Activated naive CD8-positive, alpha-beta T cell treated with anti-CD3 and anti-CD28 coated beads, Interleukin-2, amount 50 U/mL, for 16 hours (primary cell): ENCODE results near the gene PLXNA4.
"Not testable (repeated sequence)": the region's sequence is repeated elsewhere in the genome, so short reads cannot be mapped to it uniquely, and the experiment has no call there.

Experiments used
- DNase-seq: peaks from one replicate; pipeline ENCODE4 v3.0.0-alpha.2; 2020; ENCODE audit warnings: low read depth, low spot score

PLXNA4 gene

GRCh38 chr7:132390049-132390448 lies 186.2 kb downstream of the PLXNA4 start:
- DNase-seq = not testable (repeated sequence)

GRCh38 chr7:132388688-132389087 lies 187.6 kb downstream of the PLXNA4 start:
- DNase-seq = no peak

DNA sequence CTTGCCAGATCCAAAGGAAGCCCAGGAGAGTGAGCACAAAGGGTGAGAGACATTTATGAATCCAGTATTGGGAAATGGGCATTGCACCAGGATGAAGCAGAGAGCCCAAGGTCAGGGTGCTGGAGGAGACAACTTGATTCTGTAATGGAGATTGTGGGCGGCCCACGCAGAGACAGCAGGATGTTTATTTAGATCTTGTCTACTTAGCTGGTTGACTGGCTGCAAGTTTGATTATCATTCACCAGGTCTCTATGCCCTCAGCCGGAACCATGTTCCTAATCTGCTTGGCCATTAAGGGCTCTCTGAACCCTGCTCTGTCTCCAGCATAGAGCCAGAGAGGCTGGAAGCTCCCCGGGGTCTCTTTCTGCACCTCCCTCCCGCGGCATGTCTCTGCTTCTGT lies 188.7 kb downstream of the PLXNA4 start:
- no peak for DNase-seq

GRCh38 chr7:132386201-132386681 lies 190.0 kb downstream of the PLXNA4 start:
- no peak for DNase-seq

DNA sequence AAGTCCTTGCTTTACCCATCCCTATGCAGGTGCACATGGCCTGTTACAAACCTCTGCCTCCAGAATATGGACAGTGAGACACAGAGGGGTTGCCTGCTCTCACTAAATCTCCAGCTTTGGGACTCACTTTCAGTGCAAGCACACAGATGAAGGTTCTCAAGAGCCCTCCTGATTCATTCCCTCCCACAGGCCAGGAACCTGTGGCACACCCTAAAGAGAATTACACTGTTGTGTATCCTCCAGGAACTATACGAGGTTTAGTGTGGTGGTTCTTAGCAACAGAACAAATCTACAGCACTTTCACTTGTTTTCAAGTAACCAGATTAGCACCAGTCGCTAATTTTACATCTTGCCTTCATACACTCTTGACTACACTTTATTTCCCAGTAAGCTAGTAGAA lies 192.3 kb downstream of the PLXNA4 start:
- no peak for DNase-seq

DNA sequence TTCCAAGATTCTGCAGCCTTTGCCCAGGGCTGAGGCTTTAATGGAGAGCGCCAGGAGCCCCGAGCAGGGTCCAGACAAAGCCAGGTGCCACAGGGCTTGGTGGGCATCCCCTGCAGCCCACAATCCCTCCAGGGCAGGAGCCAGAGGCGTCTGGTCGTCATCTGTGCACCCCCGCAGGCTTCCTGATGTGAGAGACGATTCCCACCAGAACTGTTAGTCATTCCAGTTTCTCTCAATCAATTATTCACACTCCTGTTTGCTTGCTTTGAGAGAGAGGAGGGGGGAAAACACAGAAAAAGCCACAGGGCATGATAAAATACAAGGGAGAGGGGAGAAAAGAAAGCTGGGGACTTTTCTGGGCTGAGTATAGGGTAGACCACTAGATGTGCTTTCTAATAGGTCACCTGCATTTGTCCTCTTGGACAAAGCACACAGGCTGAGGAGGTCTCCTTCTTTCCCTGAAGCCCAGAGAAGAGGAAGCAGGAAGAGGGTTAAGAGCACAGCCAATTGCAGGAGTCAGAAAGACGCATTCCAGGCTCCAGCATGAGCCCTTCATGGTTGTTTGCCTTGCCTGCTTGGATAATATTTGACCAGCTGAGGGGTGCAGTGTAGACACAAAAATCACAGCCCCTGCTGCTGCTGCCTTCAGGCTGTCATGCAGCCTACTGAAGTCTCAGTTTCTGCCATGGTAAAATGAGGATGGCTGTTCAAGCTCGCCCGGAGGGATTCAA lies 194.4 kb downstream of the PLXNA4 start:
- no peak for DNase-seq

GRCh38 chr7:132380059-132380458 lies 196.2 kb downstream of the PLXNA4 start:
- DNase-seq = no peak

GRCh38 chr7:132379292-132379691 lies 197.0 kb downstream of the PLXNA4 start:
- DNase-seq = no peak

DNA sequence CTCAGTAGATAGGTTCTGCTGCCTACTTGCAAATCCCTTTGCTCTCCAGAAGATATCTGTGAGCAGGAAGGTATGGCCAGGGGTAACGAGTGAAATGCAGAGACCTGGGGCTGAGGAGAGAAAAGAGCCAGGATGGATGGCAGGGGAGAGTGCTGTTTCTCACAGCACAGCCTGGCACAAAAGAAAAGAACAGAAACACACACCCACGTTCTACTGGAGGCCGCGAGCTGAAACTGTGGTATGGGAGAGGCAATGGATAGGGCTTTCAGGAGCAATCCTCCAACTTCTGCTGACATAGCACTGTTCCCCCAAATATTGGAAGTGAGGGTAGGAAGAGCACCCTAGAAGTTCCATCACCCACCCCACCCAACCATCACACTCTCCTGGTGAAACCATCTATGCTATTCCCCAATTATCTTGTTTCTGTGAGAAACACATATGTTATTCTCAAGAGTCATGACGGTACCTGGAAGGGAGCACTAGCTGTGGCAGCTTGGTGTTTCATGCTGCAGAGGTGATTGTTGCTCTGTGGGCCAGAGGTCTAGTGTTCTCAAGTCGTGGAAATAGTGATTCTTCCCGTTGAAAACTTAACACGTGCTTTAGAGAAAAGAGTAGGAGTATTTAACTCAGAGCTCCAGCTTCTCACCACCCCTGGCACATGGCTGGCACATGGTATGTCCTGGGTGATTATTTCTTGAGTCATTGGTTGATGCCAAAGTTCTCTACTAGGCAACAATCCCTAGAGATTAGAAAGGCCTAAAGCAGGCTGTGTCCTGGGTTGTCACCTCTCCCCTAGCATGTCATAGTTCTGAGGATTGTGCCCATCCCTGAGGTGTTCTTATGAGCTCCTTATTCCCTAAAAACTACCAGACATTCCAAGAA lies 198.3 kb downstream of the PLXNA4 start:
- DNase-seq = no peak

DNA sequence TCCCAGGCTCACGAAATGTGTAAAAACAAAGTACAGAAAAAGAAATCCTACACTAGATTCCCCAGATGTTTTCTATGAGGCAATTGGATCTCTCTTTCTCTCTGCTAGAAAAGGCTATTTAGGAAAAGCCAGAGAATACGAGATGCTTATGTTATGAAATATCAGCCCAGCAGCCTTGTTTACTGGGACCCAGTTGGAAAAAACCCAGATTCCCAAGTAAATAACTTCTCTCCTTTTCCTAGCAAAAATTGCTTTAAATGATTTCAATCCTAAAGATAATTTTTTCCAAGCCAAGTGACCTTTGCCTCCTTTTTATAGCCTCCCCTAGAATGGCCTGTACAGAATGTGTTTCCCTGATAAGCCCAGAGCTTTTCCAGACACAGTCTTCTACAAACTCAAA lies 199.3 kb downstream of the PLXNA4 start:
- no peak for DNase-seq

DNA sequence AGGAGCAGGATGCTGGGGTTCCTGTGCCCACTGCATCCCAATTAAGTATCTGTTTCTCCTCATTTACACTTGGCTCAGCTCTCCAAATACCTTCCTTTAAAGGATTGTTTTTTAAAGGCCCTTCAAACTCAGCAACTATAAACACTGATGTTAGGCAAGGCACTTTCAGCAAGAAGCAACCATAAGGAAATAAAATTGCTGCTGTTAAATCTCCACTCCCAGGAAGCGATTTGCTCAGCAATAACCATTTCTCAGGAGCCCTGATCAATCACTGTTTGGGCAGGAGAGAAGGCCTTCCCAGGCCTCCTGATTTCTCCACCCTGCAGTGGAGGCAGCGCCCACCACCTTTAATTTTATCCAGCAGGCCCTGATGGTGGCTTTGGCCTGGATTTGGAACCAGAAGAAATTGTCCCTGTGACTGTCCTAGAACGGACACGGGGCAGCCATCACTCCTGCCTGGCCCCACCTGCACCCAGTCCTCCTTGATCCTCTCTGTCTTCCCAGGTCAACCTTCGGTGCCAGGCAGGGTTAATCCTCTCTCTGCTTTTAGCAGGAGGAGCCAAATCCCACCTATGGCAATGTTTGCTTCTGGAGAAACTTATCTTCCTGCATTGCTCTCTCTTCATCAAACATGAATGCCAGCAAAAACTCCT lies 199.8 kb downstream of the PLXNA4 start:
- no peak for DNase-seq

DNA sequence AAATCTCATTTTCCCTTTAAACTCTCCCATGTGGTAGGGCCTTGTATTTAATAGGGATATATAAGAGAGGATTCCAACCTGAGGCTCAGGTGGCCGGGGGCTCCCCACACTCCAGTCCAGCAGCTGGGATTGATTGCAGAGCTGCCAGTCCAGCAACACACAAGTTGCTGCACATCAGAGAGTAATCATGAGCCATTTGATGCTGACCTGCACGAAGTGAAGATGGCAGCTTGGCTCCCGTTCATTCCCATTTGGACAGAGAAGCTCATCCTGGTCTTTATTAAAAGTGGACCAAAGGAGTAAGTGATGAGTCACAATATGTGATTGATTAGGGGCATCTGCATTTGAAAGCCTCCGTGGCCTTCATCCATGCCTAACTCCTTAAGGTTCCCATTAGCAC lies 202.4 kb downstream of the PLXNA4 start:
- no peak for DNase-seq

DNA sequence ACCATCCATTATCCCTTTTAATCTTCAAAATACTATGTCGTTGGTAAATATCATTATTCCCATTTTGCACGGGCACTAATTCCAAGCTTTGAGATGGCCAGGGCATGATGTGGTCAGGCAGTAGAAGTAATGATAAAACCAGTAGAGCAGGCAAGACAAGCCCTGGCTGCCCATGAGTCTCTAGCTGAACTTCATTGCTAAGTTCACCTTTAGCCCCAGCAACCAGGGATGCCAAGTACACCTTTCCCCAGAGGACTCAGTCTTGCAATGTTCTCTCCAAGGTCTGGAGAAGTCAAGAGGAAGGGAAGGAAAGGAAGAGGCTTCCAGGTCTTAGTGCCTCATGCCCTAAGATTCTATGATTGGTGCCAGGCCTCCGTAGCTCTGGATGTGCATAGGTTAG lies 203.2 kb downstream of the PLXNA4 start:
- no peak for DNase-seq

- no peak for DNase-seq
These were observed 204.3 kb downstream of the PLXNA4 start for GRCh38 chr7:132371948-132372347.

DNA sequence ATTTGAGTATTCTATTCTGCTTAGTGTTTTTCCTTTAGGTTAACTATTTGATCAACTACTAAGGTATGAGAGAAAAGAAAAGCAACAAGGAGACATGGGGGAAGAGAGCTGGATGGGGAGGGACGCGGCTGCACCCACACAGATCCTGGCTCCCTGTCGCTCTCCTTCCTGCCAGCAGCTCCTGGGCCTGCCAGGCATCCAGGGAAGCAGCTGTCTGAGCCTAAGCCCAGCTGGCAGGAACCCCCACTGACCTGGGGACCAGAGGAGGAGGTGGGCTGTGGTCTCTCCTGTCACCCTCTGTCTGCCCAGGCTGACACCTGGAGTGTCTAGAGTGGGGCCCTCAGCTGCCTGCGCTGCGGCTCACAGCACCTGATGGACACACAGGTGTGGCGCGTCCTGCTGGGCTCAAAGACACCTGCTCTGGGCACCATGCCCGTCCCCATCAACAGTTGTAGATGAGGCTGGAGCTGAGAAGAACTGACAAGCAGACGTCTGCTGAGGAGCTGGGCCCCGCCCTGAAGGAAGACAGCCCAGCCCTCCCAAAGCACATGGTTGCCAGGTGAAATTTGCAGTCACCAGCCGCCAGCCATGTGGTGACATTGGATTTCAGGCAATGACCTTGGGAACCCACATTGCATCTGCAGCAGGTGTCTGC lies 207.9 kb downstream of the PLXNA4 start:
- no peak for DNase-seq

DNA sequence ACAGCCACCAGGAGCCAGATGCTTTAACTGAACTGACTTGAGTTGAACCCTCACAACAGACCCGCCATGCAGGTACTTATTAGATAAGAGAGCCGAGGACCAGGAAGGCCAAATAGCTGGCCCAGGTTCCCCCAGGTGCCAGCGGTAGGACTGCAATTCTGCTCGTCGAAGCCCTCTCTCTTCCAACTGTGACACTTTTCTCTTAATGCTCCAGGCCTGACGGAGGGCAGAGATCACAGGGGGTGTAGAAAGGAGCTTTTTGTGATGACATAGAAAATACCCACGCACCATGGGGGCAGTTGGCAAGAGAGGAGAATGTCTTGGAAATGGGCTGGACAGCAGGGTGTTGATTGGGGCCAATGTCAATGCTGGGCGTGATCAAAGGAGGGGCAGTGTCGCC lies 208.5 kb downstream of the PLXNA4 start:
- no peak for DNase-seq

DNA sequence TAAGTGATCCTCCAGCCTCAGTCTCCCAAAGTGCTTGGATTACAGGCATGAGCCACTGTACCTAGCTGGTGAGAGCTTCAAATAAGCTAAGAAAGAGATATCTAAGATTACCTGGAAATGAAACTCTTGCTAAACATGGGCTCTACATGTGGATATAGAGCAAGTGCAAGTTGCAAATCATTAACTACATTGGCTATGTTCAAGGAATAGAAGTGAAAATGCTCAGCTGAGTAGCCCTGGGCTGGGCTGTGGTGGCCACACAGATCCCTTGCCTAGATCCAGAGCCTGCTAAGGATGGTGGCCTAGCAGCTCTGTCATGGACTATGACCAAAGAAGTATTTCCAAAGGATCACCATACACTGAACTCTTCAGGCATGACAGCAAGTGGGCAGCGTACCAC lies 209.3 kb downstream of the PLXNA4 start:
- no peak for DNase-seq

DNA sequence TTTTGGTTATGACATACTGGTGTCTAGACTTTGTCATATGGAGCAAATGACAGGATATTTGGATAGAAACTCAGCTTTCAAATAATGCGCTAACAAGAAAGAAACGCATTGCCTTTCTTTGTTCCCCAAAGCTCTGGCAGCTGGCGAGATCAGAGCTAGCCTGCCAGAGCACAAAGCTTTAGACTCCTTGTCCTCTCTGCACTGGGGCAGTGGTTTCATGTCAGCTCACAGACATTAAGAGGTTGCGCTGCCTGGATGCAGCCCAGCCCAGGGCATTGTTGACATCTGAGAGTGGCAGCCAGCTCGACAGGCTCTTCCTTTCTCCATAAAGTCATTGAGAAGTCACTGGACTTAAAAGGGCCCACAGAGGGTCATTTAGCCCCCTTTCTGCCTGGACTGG lies 212.0 kb downstream of the PLXNA4 start:
- DNase-seq = no peak

DNA sequence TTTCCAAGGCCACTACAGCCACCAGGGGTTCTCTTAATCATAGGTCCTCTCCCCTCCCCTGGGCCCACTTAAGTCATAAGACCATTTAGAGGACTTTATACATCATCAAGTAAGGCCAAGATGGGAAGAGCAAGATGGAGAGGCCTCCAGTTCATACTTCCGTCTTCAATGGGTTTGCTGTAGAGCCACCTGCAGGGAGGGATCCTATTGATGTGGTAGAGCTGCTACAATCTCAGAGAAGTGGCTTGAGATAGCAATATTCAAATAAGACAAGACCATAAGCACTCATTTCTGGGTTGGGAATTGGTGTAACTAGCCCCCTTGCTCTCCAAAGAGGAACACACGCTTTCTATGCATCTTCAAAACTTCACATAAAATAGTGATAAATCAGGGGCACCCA lies 214.2 kb downstream of the PLXNA4 start:
- DNase-seq = no peak

DNA sequence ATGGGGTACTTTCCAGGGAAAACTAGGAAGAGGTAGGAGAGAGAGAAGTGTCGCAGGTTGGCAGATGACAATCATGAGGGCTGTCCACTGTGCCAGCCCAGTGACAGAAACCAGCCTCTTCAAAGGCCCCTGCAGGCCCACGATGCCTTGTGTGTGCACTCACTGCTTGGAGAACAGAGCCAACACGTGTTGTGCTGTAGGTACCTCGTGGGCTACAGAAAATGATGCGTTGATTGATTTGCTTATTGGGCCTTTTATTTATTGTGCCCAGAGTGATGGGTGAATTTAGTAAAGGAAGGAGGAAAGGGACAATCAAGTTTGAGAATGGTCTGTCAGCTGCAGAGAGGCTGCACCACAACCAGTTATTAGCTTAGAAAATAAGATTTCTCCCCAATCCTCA lies 215.1 kb downstream of the PLXNA4 start:
- no peak for DNase-seq

- DNase-seq = no peak
These were observed 216.5 kb downstream of the PLXNA4 start for GRCh38 chr7:132359743-132360142.

DNA sequence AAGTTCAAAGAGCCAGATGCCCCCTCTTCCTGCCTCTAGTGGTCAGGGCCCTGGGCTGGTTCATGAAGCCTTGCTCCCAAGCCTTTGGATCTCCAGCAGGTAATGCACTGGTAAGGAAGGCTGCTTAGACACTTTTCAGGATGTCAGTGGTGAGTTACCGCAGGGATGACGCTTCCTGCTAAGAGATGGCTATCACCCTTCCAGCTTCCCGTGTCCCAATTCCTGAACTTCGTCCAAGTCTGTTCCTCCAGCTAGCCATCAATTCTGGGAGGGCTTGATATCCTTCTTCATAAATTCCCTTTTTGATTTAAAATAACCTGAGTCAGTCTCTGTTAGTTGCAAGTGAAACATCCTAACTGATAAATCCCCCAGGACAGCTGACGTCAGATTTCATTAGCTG lies 221.2 kb downstream of the PLXNA4 start:
- no peak for DNase-seq
